Kidney (tissue), 14 donors: ENCODE results near the gene DPM3. TPM values are rescaled to one million over a fixed set of nuclear protein-coding genes. Genes with fewer than 3 reads are reported as not detected.
"Not testable (repeated sequence)": the region's sequence is repeated elsewhere in the genome, so short reads cannot be mapped to it uniquely, and the experiment has no call there.

Source experiments
- DNase-seq, 5 donors: peaks; one replicate each; pipeline ENCODE4 v3.0.0-alpha.2; 2013 to 2020
- FAIRE-seq: peaks from 2 replicates; lab custom pipeline; 2012; peaks lifted over from hg19 to GRCh38; lab: Jason Lieb, UNC
- H3K27ac ChIP-seq, 2 donors: one replicate each; pipeline ENCODE4 v1.7.0; 2013; ENCODE audit warnings: low read depth in 2 of 2, low read length in 2 of 2, inconsistent platforms in 1 of 2
- H3K27me3 ChIP-seq: one replicate; pipeline ENCODE4 v1.7.1; 2013; ENCODE audit warnings: low read length, inconsistent platforms; ENCODE audit not compliant: control insufficient read depth, insufficient read depth
- H3K36me3 ChIP-seq, 3 donors: one replicate each; pipeline versions ENCODE4 v1.7.0 to v1.7.1; 2013; ENCODE audit warnings: low read length in 3 of 3, control low read depth in 1 of 3, inconsistent platforms in 1 of 3; ENCODE audit not compliant: insufficient read depth in 3 of 3, control insufficient read depth in 2 of 3
- H3K4me1 ChIP-seq, 3 donors: one replicate each; pipeline versions ENCODE4 v1.7.0 to v1.7.1; 2013; ENCODE audit warnings: low read length in 3 of 3, inconsistent platforms in 1 of 3, low read depth in 1 of 3; ENCODE audit not compliant: control insufficient read depth in 2 of 3, insufficient read depth in 2 of 3
- H3K4me3 ChIP-seq, 3 donors: one replicate each; pipeline versions ENCODE4 v1.7.0 to v1.8.1; 2013; ENCODE audit warnings: low read length in 3 of 3, control low read depth in 1 of 3, inconsistent platforms in 1 of 3
- H3K9ac ChIP-seq, 3 donors: one replicate each; pipeline versions ENCODE4 v1.7.0 to v1.7.1; 2013; ENCODE audit warnings: low read length in 3 of 3, control low read depth in 1 of 3, inconsistent platforms in 1 of 3
- H3K9me3 ChIP-seq, 3 donors: one replicate each; pipeline versions ENCODE4 v1.7.0 to v1.7.1; 2013; ENCODE audit warnings: low read length in 3 of 3, control low read depth in 1 of 3, inconsistent platforms in 1 of 3; ENCODE audit not compliant: control insufficient read depth in 2 of 3, insufficient read depth in 1 of 3
- intact Hi-C: fragments of 100-400 bp; cut with DNase I; formaldehyde crosslinking; loops from one replicate; pipeline ENCODE4 v1.11.1; 2022
- polyA plus RNA-seq: library from polyadenylated mRNA; stranded (reverse); fragments of 350-450 nt; fragmentation: Illumina TruSeq; extraction: RNeasy Lipid Tissue Mini Kit (QIAGEN cat#74804); gene quantifications from one replicate; pipeline ENCODE4 v1.2.3, GENCODE V29; 2014; ENCODE audit warnings: low read depth, low replicate concordance; ENCODE audit not compliant: insufficient read depth
- total RNA-seq: library from RNA; stranded (reverse); fragmentation: NEBNext Ultra II Directional; extraction: Animal tissue kit (Norgen Biotek cat#: 25700); gene quantifications from one replicate; pipeline ENCODE4 v1.2.1, GENCODE V29; 2021
- TF ChIP-seq, protein P1 (sequence below): IDR thresholded peaks from 3 replicates; pipeline ENCODE4 v1.5.1; 2012; ENCODE audit warnings: mild to moderate bottlenecking, moderate library complexity, borderline replicate concordance; ENCODE audit not compliant: insufficient read depth; ENCODE audit errors: extremely low read depth
- donor health status: control.
- donor health status: control.
- donor health status: control.
- donor health status: control.
- donor health status: control.
- donor health status: DM: yes; HTN: yes; CAD: no.
- donor health status: Normal renal cell carcinoma (clear cell type).

Gene DPM3
- total and polyA plus RNA-seq, 2 donors from 2014 or later, result 84.4 to 237 TPM

DNA sequence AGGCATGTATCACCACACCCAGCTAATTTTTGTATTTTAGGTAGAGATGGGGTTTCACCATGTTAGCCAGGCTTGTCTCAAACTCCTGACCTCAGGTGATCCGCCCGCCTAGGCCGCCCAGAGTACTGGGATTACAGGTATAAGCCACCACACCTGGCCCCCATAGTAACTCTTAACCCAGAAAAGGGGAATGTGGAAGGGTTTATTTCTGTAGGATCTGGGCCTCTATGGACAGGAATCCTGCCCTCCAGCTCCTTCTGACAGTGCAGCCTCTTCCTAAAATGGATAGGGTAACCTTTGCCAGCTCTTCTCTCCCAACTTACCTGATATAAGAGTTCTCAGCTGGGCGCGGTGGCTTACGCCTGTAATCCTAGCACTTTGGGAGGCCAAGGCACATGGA lies 22.3 kb upstream of the DPM3 start:
- H3K27me3 ChIP-seq, H3K4me1 ChIP-seq, H3K27ac ChIP-seq, H3K36me3 ChIP-seq, FAIRE-seq, H3K9ac ChIP-seq, H3K9me3 ChIP-seq, intact Hi-C loops, H3K4me3 ChIP-seq: not testable (repeated sequence)
- peak in 1 of 5 donors; percentile 12 for DNase-seq

DNA sequence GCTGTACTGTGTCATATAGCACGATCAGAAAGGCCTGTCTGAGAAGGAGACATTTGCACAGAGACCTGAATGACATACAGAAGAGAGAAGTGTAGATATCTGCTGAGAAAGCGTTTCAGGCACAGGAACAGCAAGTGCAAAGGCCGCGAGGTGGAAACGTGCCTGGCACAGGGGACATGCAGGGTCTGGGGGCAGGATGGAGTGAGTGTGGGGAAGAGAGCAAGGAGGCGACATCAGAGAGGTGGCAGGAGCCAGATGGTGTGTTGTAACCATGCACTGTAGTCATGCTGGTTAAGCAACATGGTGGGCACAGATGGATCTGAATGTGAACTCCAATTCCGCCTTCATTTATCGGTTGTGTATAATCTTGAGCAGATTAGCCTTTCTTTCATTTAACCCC lies 19.8 kb upstream of the DPM3 start:
- DNase-seq, result peak in 1 of 5 donors; percentile 9
- Histone ChIP-seq H3K4me1 (no peaks in the 10 kb centered on the region), H3K27ac (no peak overlapping the region), H3K9ac (no peak overlapping the region), H3K9me3 (no peaks in the 10 kb centered on the region), H3K4me3 (no peak overlapping the region), H3K36me3 (no peaks in the 10 kb centered on the region), H3K27me3 (no peaks in the 10 kb centered on the region)
- TF ChIP-seq, protein P1, sequence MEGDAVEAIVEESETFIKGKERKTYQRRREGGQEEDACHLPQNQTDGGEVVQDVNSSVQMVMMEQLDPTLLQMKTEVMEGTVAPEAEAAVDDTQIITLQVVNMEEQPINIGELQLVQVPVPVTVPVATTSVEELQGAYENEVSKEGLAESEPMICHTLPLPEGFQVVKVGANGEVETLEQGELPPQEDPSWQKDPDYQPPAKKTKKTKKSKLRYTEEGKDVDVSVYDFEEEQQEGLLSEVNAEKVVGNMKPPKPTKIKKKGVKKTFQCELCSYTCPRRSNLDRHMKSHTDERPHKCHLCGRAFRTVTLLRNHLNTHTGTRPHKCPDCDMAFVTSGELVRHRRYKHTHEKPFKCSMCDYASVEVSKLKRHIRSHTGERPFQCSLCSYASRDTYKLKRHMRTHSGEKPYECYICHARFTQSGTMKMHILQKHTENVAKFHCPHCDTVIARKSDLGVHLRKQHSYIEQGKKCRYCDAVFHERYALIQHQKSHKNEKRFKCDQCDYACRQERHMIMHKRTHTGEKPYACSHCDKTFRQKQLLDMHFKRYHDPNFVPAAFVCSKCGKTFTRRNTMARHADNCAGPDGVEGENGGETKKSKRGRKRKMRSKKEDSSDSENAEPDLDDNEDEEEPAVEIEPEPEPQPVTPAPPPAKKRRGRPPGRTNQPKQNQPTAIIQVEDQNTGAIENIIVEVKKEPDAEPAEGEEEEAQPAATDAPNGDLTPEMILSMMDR, result no peak
- FAIRE-seq, result no peak
- intact Hi-C loops, result no loop called here

GRCh38 chr1:155158991-155159390 lies 18.7 kb upstream of the DPM3 start:
- Histone ChIP-seq H3K9ac (no peak overlapping the region), H3K4me3 (no peak overlapping the region), H3K4me1 (no peaks in the 10 kb centered on the region), H3K36me3 (no peaks in the 10 kb centered on the region), H3K27me3 (no peaks in the 10 kb centered on the region), H3K9me3 (no peaks in the 10 kb centered on the region), H3K27ac (no peak overlapping the region)
- intact Hi-C loops, result no loop called here
- DNase-seq, result peak in 1 of 5 donors; percentile 18
- TF ChIP-seq, protein P1, result no peak
- FAIRE-seq, result no peak

GRCh38 chr1:155155996-155156643 lies 15.8 kb upstream of the DPM3 start:
- H3K36me3 ChIP-seq, H3K27me3 ChIP-seq, H3K27ac ChIP-seq, DNase-seq, H3K9ac ChIP-seq, H3K4me3 ChIP-seq, FAIRE-seq, H3K4me1 ChIP-seq, intact Hi-C loops, H3K9me3 ChIP-seq: not testable (repeated sequence)
